ENCODE measurements around the gene PSEN2. TPM values are rescaled to one million over a fixed set of nuclear protein-coding genes. Genes with fewer than 3 reads are reported as not detected.

PSEN2 gene
- total and polyA plus RNA-seq, 9 of the 15 experiments (the other 6 are each of a cell fraction or from before 2014, with no cell fraction given): 2.3 to 21.5 (median 13.7) TPM

DNA sequence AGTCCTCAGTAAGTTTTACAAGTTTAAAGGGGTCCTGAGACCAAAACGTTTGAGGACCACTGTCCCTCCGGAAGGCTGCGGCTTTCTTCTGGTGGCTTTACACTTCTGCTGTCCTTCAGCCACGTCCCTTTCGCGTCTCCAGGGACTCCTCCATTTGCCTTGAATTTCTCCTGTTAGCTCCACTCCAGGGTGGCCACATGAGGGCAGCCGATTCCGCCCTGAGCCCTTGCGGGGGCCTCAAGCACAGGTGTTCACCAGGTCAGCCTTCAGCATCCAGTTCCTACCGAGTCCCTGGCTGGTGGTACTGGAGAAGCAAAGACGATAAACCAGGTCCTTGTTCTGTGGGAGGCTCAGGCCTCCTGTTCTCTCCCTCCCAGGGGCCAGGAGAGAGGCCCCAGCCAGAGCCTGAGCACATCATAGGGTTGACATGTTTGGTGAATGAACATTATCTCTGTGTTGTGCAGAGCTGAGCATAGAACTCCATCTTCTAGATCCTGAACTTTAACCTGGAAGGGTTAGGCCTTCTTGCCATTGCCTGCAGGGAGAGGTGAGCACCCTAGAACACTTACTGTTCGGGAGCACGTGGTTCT lies 42.3 kb downstream of the PSEN2 start (continued):
- TF ChIP-seq CC2D1A (IDR thresholded peaks at IDR 0.05): peak; percentile 73
- 0 out of 4 replicates have a peak, but pooled peaks of 1 of the 2 experiments have one; percentile 29 for TF ChIP-seq RCOR1 (IDR thresholded peaks at IDR 0.05; ENCODE audit: borderline replicate concordance in 1 of 2, low read depth in 2 of 2, low read length in 2 of 2)
- peak; percentile 64; the same call in 1 of the 2 replicates for TF ChIP-seq ZEB2 (IDR thresholded peaks at IDR 0.05)
- TF ChIP-seq ARID2 (IDR thresholded peaks at IDR 0.05): 0 out of 2 replicates have a peak, but pooled peaks have one; percentile 33
- TF ChIP-seq CTBP1 (IDR thresholded peaks at IDR 0.05; ENCODE audit: borderline replicate concordance): peak; percentile 80
- TF ChIP-seq, protein P1, sequence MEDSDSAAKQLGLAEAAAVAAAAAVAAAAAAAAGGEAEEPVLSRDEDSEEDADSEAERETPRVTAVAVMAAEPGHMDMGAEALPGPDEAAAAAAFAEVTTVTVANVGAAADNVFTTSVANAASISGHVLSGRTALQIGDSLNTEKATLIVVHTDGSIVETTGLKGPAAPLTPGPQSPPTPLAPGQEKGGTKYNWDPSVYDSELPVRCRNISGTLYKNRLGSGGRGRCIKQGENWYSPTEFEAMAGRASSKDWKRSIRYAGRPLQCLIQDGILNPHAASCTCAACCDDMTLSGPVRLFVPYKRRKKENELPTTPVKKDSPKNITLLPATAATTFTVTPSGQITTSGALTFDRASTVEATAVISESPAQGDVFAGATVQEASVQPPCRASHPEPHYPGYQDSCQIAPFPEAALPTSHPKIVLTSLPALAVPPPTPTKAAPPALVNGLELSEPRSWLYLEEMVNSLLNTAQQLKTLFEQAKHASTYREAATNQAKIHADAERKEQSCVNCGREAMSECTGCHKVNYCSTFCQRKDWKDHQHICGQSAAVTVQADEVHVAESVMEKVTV (CRISPR knock-in tag; IDR thresholded peaks at IDR 0.05): peak; percentile 21; the same call in 1 of the 2 replicates
- no peak for TF ChIP-seq GATAD2B (IDR thresholded peaks at IDR 0.05; ENCODE audit: borderline replicate concordance)
- peak; percentile 48 for TF ChIP-seq RFX1 (IDR thresholded peaks at IDR 0.05)
- TF ChIP-seq NR2C1 (IDR thresholded peaks at IDR 0.05): 0 out of 2 replicates have a peak, but pooled peaks have one; percentile 39
- peak; percentile 34; the same call in 1 of the 2 replicates for TF ChIP-seq NR2C1 (tag; IDR thresholded peaks at IDR 0.05)
- TF ChIP-seq KLF6 (CRISPR knock-in tag; IDR thresholded peaks at IDR 0.05; ENCODE audit: borderline replicate concordance): no peak
- TF ChIP-seq RAD21 (CRISPR knock-in tag; conservative IDR thresholded peaks at IDR 0.05 in 1 of 2, IDR thresholded peaks at IDR 0.05 in 1 of 2): peak; percentile 71 to 90
